Fibroblast of skin of abdomen (primary cell): ENCODE measurements around the gene OR6S1.
"Not testable (repeated sequence)": the region's sequence is repeated elsewhere in the genome, so short reads cannot be mapped to it uniquely, and the experiment has no call there.

Experiments used
- DNase-seq: peaks from one replicate; pipeline ENCODE4 v3.0.0-alpha.2; 2013

OR6S1 gene

GRCh38 chr14:20668969-20669368 is 27.5 kb upstream of the OR6S1 start:
- no peak for DNase-seq

- no peak for DNase-seq
These were observed 26.5 kb upstream of the OR6S1 start for GRCh38 chr14:20667957-20668356.

GRCh38 chr14:20666400-20666961 is 25.0 kb upstream of the OR6S1 start:
- DNase-seq, result not testable (repeated sequence)

GRCh38 chr14:20662968-20663732 is 21.7 kb upstream of the OR6S1 start:
- DNase-seq, result peak; percentile 41

- DNase-seq, result no peak
These were observed 19.7 kb upstream of the OR6S1 start for GRCh38 chr14:20661197-20661596.

GRCh38 chr14:20659813-20660395 is 18.4 kb upstream of the OR6S1 start:
- DNase-seq, result no peak

- DNase-seq, result no peak
These were observed 17.8 kb upstream of the OR6S1 start for GRCh38 chr14:20659336-20659735.

- DNase-seq, result no peak
These were observed 16.8 kb upstream of the OR6S1 start for GRCh38 chr14:20658246-20658645.

- DNase-seq, result no peak
These were observed 16.0 kb upstream of the OR6S1 start for GRCh38 chr14:20657216-20658211.

- DNase-seq, result no peak
These were observed 14.8 kb upstream of the OR6S1 start for GRCh38 chr14:20656274-20656673.

- no peak for DNase-seq
These were observed 14.4 kb upstream of the OR6S1 start for GRCh38 chr14:20655851-20656250.

GRCh38 chr14:20652996-20653975 is 11.8 kb upstream of the OR6S1 start:
- peak; percentile 63 for DNase-seq

- DNase-seq, result no peak
These were observed 4.0 kb upstream of the OR6S1 start for GRCh38 chr14:20645481-20645880.

- DNase-seq, result no peak
These were observed 3.0 kb upstream of the OR6S1 start for GRCh38 chr14:20644520-20644919.

GRCh38 chr14:20642755-20643154 is 1.3 kb upstream of the OR6S1 start:
- DNase-seq, result not testable (repeated sequence)

- no peak for DNase-seq
These were observed 691 bp upstream of the OR6S1 start for GRCh38 chr14:20642182-20642581.

GRCh38 chr14:20632831-20633691 is 8.4 kb downstream of the OR6S1 start:
- DNase-seq, result peak; percentile 83

- DNase-seq, result no peak
These were observed 9.1 kb downstream of the OR6S1 start for GRCh38 chr14:20632448-20632830.

- DNase-seq, result peak; percentile 65
These were observed 9.6 kb downstream of the OR6S1 start for GRCh38 chr14:20631880-20632389.
